ENCODE results near the gene CACNB2. TPM values are rescaled to one million over a fixed set of nuclear protein-coding genes. Genes with fewer than 3 reads are reported as not detected.

CACNB2 gene
- total and polyA plus RNA-seq, 2 of the 13 experiments (the other 11 are each of a cell fraction or from before 2014, with no cell fraction given) = not detected

- no peak overlapping the region for H3K9ac ChIP-seq (ENCODE audit: insufficient read depth, low read depth, low read length)
- no peaks in the 10 kb centered on the region for H4K20me1 ChIP-seq (ENCODE audit: insufficient read depth, low read length)
- no peaks in the 10 kb centered on the region for H3K9me3 ChIP-seq (ENCODE audit: low read length)
- H3K27me3 ChIP-seq (ENCODE audit: control insufficient read depth in 1 of 2, insufficient read depth in 2 of 2, low read length in 2 of 2) = no peaks in the 10 kb centered on the region
- DNase-seq (ENCODE audit: low spot score) (no peak), ATAC-seq (no peak), FAIRE-seq (no peak)
- H3K4me2 ChIP-seq (ENCODE audit: low read depth, low read length) = no peak overlapping the region
- intact Hi-C loops (cut with micrococcal nuclease; ENCODE audit: unreplicated experiment) = no loop called here
- in situ Hi-C loops (cut with HindIII; ENCODE audit: extremely low pct_ligation_motif_present, low pct_unique_long_range_greater_than_20kb) = no loop called here
- BruUV-seq (replicated peaks) = no TSS peak
- no peak overlapping the region for H3K4me3 ChIP-seq (replicated peaks in 1 of 3; ENCODE audit: insufficient read depth in 1 of 3, low read depth in 2 of 3, low read length in 3 of 3)
- TF ChIP-seq, protein P1, sequence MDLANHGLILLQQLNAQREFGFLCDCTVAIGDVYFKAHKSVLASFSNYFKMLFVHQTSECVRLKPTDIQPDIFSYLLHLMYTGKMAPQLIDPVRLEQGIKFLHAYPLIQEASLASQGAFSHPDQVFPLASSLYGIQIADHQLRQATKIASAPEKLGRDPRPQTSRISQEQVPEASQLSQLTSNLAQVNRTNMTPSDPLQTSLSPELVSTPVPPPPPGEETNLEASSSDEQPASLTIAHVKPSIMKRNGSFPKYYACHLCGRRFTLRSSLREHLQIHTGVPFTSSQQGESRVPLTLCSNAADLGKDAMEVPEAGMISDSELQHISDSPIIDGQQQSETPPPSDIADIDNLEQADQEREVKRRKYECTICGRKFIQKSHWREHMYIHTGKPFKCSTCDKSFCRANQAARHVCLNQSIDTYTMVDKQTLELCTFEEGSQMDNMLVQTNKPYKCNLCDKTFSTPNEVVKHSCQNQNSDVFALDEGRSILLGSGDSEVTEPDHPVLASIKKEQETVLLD (CRISPR knock-in tag; IDR thresholded peaks at IDR 0.05; ENCODE audit: low read depth) = no peak
- no peak for TF ChIP-seq RARG (CRISPR knock-in tag; IDR thresholded peaks at IDR 0.05; ENCODE audit: low read depth)
- no peak for TF ChIP-seq ZNF777 (CRISPR knock-in tag; IDR thresholded peaks at IDR 0.05)
- no peak for TF ChIP-seq NRL (CRISPR knock-in tag; IDR thresholded peaks at IDR 0.05; ENCODE audit: borderline replicate concordance)
- no peak for TF ChIP-seq FOXA3 (CRISPR knock-in tag; IDR thresholded peaks at IDR 0.05)
- TF ChIP-seq ZNF12 (CRISPR knock-in tag; IDR thresholded peaks at IDR 0.05) = no peak
- TF ChIP-seq, protein P2, sequence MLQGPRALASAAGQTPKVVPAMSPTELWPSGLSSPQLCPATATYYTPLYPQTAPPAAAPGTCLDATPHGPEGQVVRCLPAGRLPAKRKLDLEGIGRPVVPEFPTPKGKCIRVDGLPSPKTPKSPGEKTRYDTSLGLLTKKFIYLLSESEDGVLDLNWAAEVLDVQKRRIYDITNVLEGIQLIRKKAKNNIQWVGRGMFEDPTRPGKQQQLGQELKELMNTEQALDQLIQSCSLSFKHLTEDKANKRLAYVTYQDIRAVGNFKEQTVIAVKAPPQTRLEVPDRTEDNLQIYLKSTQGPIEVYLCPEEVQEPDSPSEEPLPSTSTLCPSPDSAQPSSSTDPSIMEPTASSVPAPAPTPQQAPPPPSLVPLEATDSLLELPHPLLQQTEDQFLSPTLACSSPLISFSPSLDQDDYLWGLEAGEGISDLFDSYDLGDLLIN (CRISPR knock-in tag; IDR thresholded peaks at IDR 0.05; ENCODE audit: borderline replicate concordance) = no peak
- TF ChIP-seq AKAP8 (CRISPR knock-in tag; IDR thresholded peaks at IDR 0.05) = no peak
- no peak for TF ChIP-seq PITX1 (CRISPR knock-in tag; IDR thresholded peaks at IDR 0.05)
- TF ChIP-seq CCAR2 (optimal IDR thresholded peaks at IDR 0.05; ENCODE audit: low read depth, low read length) = no peak
- TF ChIP-seq SNAPC4 (CRISPR knock-in tag; IDR thresholded peaks at IDR 0.05) = no peak
- TF ChIP-seq, protein P3, sequence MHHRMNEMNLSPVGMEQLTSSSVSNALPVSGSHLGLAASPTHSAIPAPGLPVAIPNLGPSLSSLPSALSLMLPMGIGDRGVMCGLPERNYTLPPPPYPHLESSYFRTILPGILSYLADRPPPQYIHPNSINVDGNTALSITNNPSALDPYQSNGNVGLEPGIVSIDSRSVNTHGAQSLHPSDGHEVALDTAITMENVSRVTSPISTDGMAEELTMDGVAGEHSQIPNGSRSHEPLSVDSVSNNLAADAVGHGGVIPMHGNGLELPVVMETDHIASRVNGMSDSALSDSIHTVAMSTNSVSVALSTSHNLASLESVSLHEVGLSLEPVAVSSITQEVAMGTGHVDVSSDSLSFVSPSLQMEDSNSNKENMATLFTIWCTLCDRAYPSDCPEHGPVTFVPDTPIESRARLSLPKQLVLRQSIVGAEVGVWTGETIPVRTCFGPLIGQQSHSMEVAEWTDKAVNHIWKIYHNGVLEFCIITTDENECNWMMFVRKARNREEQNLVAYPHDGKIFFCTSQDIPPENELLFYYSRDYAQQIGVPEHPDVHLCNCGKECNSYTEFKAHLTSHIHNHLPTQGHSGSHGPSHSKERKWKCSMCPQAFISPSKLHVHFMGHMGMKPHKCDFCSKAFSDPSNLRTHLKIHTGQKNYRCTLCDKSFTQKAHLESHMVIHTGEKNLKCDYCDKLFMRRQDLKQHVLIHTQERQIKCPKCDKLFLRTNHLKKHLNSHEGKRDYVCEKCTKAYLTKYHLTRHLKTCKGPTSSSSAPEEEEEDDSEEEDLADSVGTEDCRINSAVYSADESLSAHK (CRISPR knock-in tag; IDR thresholded peaks at IDR 0.05; ENCODE audit: borderline replicate concordance) = no peak
- TF ChIP-seq CAMTA2 (CRISPR knock-in tag; IDR thresholded peaks at IDR 0.05; ENCODE audit: borderline replicate concordance) = no peak
- H3K79me2 ChIP-seq (ENCODE audit: insufficient read depth, low read length) = no peaks in the 10 kb centered on the region
- CTCF ChIA-PET (ENCODE audit: low intra/inter-chr PET ratio, low total read pairs) = no interaction called here
- H2AFZ ChIP-seq (ENCODE audit: low read length) = no peak overlapping the region
- no peak overlapping the region for H3K27ac ChIP-seq (ENCODE audit: extremely low read length, insufficient read depth, low read length)
- no peaks in the 10 kb centered on the region for H3K36me3 ChIP-seq (replicated peaks in 1 of 2; ENCODE audit: control insufficient read depth in 1 of 2, insufficient read depth in 2 of 2, low read length in 2 of 2)
- POLR2A ChIA-PET = no interaction called here
- H3K4me1 ChIP-seq (ENCODE audit: insufficient read depth, low read length) = no peaks in the 10 kb centered on the region
- 3% methylated on average over 2 of the region's 2 CpGs for WGBS (ENCODE audit: low lambda C conversion rate)
Measured at GRCh38 chr10:18231480-18231879, 91.3 kb downstream of the CACNB2 start.
